HepG2 (cell line): ENCODE measurements around the gene MAP3K19. TPM values are rescaled to one million over a fixed set of nuclear protein-coding genes. Genes with fewer than 3 reads are reported as not detected.
A peak's percentile ranks its signal among the peaks of the same experiment; 100 is the strongest.

Experiments used
- ARNTL ChIP-seq: sonication (generic); formaldehyde crosslinking; IDR thresholded peaks from 2 replicates; pipeline ENCODE4 v1.4.0; 2020; ENCODE audit warnings: mild to moderate bottlenecking, missing genetic modification reagents
- BRCA1 ChIP-seq: sonication (generic); formaldehyde crosslinking; IDR thresholded peaks from 2 replicates; pipeline ENCODE4 v1.4.0; 2020; ENCODE audit warnings: missing genetic modification reagents
- DZIP1 ChIP-seq: sonication (generic); formaldehyde crosslinking; IDR thresholded peaks from 2 replicates; pipeline ENCODE4 v1.5.0; 2020; ENCODE audit warnings: mild to moderate bottlenecking, missing genetic modification reagents
- EED ChIP-seq: sonication (generic); formaldehyde crosslinking; IDR thresholded peaks from 2 replicates; pipeline ENCODE4 v1.5.0; 2020; ENCODE audit warnings: mild to moderate bottlenecking, missing genetic modification reagents
- FOXA3 ChIP-seq: IDR thresholded peaks from 2 replicates; pipeline ENCODE4 v1.6.1; 2016; ENCODE audit warnings: missing genetic modification reagents, missing compliant biosample characterization
- GATAD1 ChIP-seq: IDR thresholded peaks from 2 replicates; pipeline ENCODE4 v1.6.1; 2016; ENCODE audit warnings: missing genetic modification reagents, missing compliant biosample characterization
- JARID2 ChIP-seq: sonication (generic); formaldehyde crosslinking; IDR thresholded peaks from 2 replicates; pipeline ENCODE4 v1.8.1; 2023; ENCODE audit warnings: missing genetic modification reagents, inconsistent platforms; ENCODE audit not compliant: insufficient replicate concordance
- KLF13 ChIP-seq: sonication (generic); formaldehyde crosslinking; IDR thresholded peaks from 2 replicates; pipeline ENCODE4 v1.4.0; 2020; ENCODE audit warnings: mild to moderate bottlenecking, missing genetic modification reagents
- MIXL1 ChIP-seq: IDR thresholded peaks from 2 replicates; pipeline ENCODE4 v1.6.1; 2016
- NBN ChIP-seq: fragments of 450-650 bp; conservative IDR thresholded peaks from 2 replicates; pipeline ENCODE4 v1.6.1; 2017
- NCOR1 ChIP-seq: fragments of 200-600 bp; sonication (generic); IDR thresholded peaks from 2 replicates; pipeline ENCODE4 v1.7.0; 2017; ENCODE audit warnings: antibody characterized with exemption, low read length, borderline replicate concordance
- NFKB2 ChIP-seq: sonication (generic); formaldehyde crosslinking; IDR thresholded peaks from 2 replicates; pipeline ENCODE4 v1.4.0; 2020; ENCODE audit warnings: missing genetic modification reagents, borderline replicate concordance
- NKX3-1 ChIP-seq: sonication (generic); formaldehyde crosslinking; IDR thresholded peaks from 2 replicates; pipeline ENCODE4 v1.5.0; 2020; ENCODE audit warnings: missing genetic modification reagents
- PAF1 ChIP-seq: IDR thresholded peaks from 2 replicates; pipeline ENCODE4 v1.6.1; 2016; ENCODE audit warnings: missing genetic modification reagents, missing compliant biosample characterization
- PHF20 ChIP-seq: sonication (generic); formaldehyde crosslinking; IDR thresholded peaks from 2 replicates; pipeline ENCODE4 v1.5.0; 2020; ENCODE audit warnings: mild to moderate bottlenecking, missing genetic modification reagents
- RFXAP ChIP-seq: sonication (generic); formaldehyde crosslinking; IDR thresholded peaks from 2 replicates; pipeline ENCODE4 v1.4.0; 2020; ENCODE audit warnings: missing genetic modification reagents, borderline replicate concordance
- SMAD9 ChIP-seq: sonication (generic); formaldehyde crosslinking; IDR thresholded peaks from 2 replicates; pipeline ENCODE4 v1.5.1; 2020; ENCODE audit warnings: mild to moderate bottlenecking, missing genetic modification reagents
- SMYD3 ChIP-seq: sonication (generic); formaldehyde crosslinking; IDR thresholded peaks from 2 replicates; pipeline ENCODE4 v1.8.1; 2023; ENCODE audit warnings: mild to moderate bottlenecking, missing genetic modification reagents
- TRIM22 ChIP-seq: fragments of 450-650 bp; IDR thresholded peaks from 2 replicates; pipeline ENCODE4 v1.6.1; 2017
- ZBTB21 ChIP-seq: sonication (generic); formaldehyde crosslinking; IDR thresholded peaks from 2 replicates; pipeline ENCODE4 v1.4.0; 2020; ENCODE audit warnings: missing genetic modification reagents
- ZFP36L2 ChIP-seq: sonication (generic); formaldehyde crosslinking; IDR thresholded peaks from 2 replicates; pipeline ENCODE4 v1.4.0; 2020; ENCODE audit warnings: missing genetic modification reagents
- ZNF20 ChIP-seq: sonication (generic); formaldehyde crosslinking; IDR thresholded peaks from 2 replicates; pipeline ENCODE4 v1.4.0; 2020; ENCODE audit warnings: mild to moderate bottlenecking, moderate library complexity, missing genetic modification reagents
- ZNF335 ChIP-seq: sonication (generic); formaldehyde crosslinking; IDR thresholded peaks from 2 replicates; pipeline ENCODE4 v1.4.0; 2020; ENCODE audit warnings: missing genetic modification reagents
- ZNF33B ChIP-seq: sonication (generic); formaldehyde crosslinking; IDR thresholded peaks from 2 replicates; pipeline ENCODE4 v1.5.1; 2020; ENCODE audit warnings: mild to moderate bottlenecking, missing genetic modification reagents
- ZNF343 ChIP-seq: sonication (generic); formaldehyde crosslinking; IDR thresholded peaks from 2 replicates; pipeline ENCODE4 v1.4.0; 2020; ENCODE audit warnings: mild to moderate bottlenecking, missing genetic modification reagents
- ZNF441 ChIP-seq: sonication (generic); formaldehyde crosslinking; IDR thresholded peaks from 2 replicates; pipeline ENCODE4 v1.7.0; 2021; ENCODE audit warnings: missing genetic modification reagents, borderline replicate concordance
- ZNF543 ChIP-seq: sonication (generic); formaldehyde crosslinking; IDR thresholded peaks from 2 replicates; pipeline ENCODE4 v1.4.0; 2020; ENCODE audit warnings: mild to moderate bottlenecking, missing genetic modification reagents
- ZNF691 ChIP-seq: sonication (generic); formaldehyde crosslinking; IDR thresholded peaks from 2 replicates; pipeline ENCODE4 v1.4.0; 2020; ENCODE audit warnings: missing genetic modification reagents, low read depth, mild to moderate bottlenecking, borderline replicate concordance
- ZNF7 ChIP-seq: IDR thresholded peaks from 2 replicates; pipeline ENCODE4 v1.6.1; 2016; ENCODE audit warnings: missing biosample characterization, missing genetic modification reagents
- ZNF816 ChIP-seq: sonication (generic); formaldehyde crosslinking; IDR thresholded peaks from 2 replicates; pipeline ENCODE4 v1.8.0; 2022; ENCODE audit warnings: missing genetic modification reagents, mild to moderate bottlenecking, borderline replicate concordance
- polyA plus RNA-seq, 8 experiments: library from polyadenylated mRNA; depleted of rRNA in 3 of 8; stranded (reverse) in 7 of 8; unstranded in 1 of 8; fragments of >200 nt; fragmentation: Illumina TruSeq in 4 of 8; extraction: Trizol in 4 of 8; gene quantifications; 2 replicates each; pipeline versions ENCODE4 v1.2.1 to v1.2.3, GENCODE V29; 2011 to 2016; ENCODE audit warnings: low read depth in 4 of 8, missing spikeins in 1 of 8, mixed read lengths in 1 of 8; ENCODE audit not compliant: insufficient read depth in 1 of 8
- total RNA-seq, 5 experiments: library from RNA; depleted of rRNA; stranded (reverse); fragments of >200 nt; fragmentation: Illumina TruSeq; extraction: Trizol; gene quantifications; 2 replicates each; pipeline ENCODE4 v1.2.3, GENCODE V29; 2016; ENCODE audit warnings: low read depth in 1 of 5

MAP3K19 gene
- total and polyA plus RNA-seq, 2 of the 13 experiments (the other 11 are each of a cell fraction or from before 2014, with no cell fraction given) = not detected

DNA sequence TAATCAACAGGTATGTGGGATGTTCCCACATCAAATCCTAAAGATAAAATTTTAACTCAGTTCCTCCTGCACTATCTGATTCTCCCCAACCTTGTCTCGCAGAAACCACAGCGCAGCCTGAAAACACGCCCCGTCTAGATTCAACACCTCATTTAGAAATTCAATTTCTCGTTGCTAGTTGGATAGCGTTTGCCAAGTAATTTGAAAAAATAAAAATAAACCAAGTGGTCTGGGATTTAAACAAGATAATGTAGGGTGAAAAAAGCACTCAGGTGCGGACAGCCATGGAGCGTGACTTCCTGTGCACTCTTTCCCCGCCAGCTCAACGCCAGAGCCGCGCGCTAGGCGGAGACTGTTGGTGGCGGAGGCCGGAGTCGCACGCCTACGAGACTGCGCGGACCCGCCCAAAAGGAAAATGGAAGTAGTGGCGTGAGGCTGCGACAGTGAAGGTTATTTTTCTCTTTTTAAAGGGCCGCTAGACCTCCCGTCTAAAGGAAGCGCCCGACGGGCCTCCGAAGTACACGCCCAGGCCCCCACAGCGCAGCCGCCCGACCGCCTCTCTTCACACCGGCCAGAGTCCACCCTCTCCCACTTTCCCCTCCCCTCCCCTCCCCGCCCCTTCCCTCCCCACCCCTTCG lies 129.2 kb downstream of the MAP3K19 start (continued):
- no peak for TF ChIP-seq PAF1
- TF ChIP-seq ZBTB21 = no peak; the same call in 1 of the 2 replicates
- no peak for TF ChIP-seq PHF20
- no peak for TF ChIP-seq ARNTL (CRISPR knock-in tag)
- no peak for TF ChIP-seq NCOR1
- no peak for TF ChIP-seq EED (CRISPR knock-in tag)
- no peak for TF ChIP-seq KLF13 (CRISPR knock-in tag)
- TF ChIP-seq ZFP36L2 (CRISPR knock-in tag) = no peak
- no peak for TF ChIP-seq JARID2 (CRISPR knock-in tag)
- TF ChIP-seq NFKB2 (CRISPR knock-in tag) = 0 out of 2 replicates have a peak, but pooled peaks have one; percentile 1
- TF ChIP-seq FOXA3 (CRISPR knock-in tag) = no peak
- TF ChIP-seq NBN = no peak
- 0 out of 2 replicates have a peak, but pooled peaks have one; percentile 52 for TF ChIP-seq DZIP1 (CRISPR knock-in tag)
- 0 out of 2 replicates have a peak, but pooled peaks have one; percentile 7 for TF ChIP-seq ZNF343 (CRISPR knock-in tag)
- TF ChIP-seq NKX3-1 (CRISPR knock-in tag) = no peak
- no peak for TF ChIP-seq GATAD1 (CRISPR knock-in tag)
- TF ChIP-seq RFXAP (CRISPR knock-in tag) = no peak
- no peak for TF ChIP-seq ZNF7 (CRISPR knock-in tag)
- no peak for TF ChIP-seq ZNF33B (CRISPR knock-in tag)
- no peak for TF ChIP-seq SMYD3
- TF ChIP-seq ZNF543 (CRISPR knock-in tag) = no peak
- TF ChIP-seq ZNF441 (CRISPR knock-in tag) = no peak
- no peak; the same call in 1 of the 2 replicates for TF ChIP-seq ZNF691 (CRISPR knock-in tag)
- no peak for TF ChIP-seq SMAD9 (CRISPR knock-in tag)
- no peak for TF ChIP-seq MIXL1 (CRISPR knock-in tag)
- no peak for TF ChIP-seq TRIM22
- peak; percentile 75; the same call in 1 of the 2 replicates for TF ChIP-seq ZNF20
- TF ChIP-seq ZNF816 (CRISPR knock-in tag) = no peak
- TF ChIP-seq BRCA1 = no peak; the same call in 1 of the 2 replicates
- TF ChIP-seq ZNF335 (CRISPR knock-in tag) = peak; percentile 38; the same call in 1 of the 2 replicates
